Measurements from ENCODE around the gene ARIH2. TPM values are rescaled to one million over a fixed set of nuclear protein-coding genes. Genes with fewer than 3 reads are reported as not detected.

Gene ARIH2
- polyA plus RNA-seq, 4 donors: 42.7 to 70.1 (median 47.2) TPM

DNA sequence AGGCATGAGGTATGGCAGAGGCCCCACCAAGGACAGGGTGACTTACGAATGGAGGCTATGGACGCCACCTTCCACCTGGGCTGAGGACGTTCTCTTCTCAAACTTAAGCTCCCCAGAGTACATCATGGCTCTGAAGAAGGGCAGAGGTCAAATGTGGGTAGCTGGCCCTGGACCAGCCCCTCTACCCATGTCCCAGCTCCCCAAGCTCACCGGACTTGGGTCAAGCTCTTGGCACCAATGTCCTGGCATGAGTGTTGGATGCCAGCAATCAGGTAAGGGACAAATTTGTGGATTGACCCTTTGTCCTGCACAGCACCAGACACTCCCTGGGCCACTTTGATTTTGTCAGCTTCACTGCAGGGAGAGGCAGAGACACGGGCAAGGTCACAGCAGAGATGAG lies 105.8 kb downstream of the ARIH2 start:
- peaks cover 4 to 37% (median 9%) of the 10 kb centered on the region in 3 donors for H3K4me1 ChIP-seq (ENCODE audit: control insufficient read depth in 3 of 3, insufficient read depth in 2 of 3, low read depth in 1 of 3, low read length in 2 of 3)
- DNase-seq (no peak), FAIRE-seq (no peak)
- H3K9me3 ChIP-seq (ENCODE audit: control insufficient read depth in 2 of 2, insufficient read depth in 1 of 2, low read depth in 1 of 2, low read length in 1 of 2): no peaks in the 10 kb centered on the region
- no peaks in the 10 kb centered on the region for H3K27me3 ChIP-seq (ENCODE audit: control insufficient read depth in 3 of 3, insufficient read depth in 3 of 3, low read length in 3 of 3)
- no peak overlapping the region for H3K4me3 ChIP-seq (ENCODE audit: low read depth in 1 of 3, low read length in 3 of 3)
- H3K36me3 ChIP-seq (ENCODE audit: control insufficient read depth in 3 of 3, insufficient read depth in 2 of 3, low read depth in 1 of 3, low read length in 3 of 3): peaks cover 0 to 57% (median 11%) of the 10 kb centered on the region in 3 donors
- H3K27ac ChIP-seq (ENCODE audit: low read depth in 1 of 3, low read length in 2 of 3): no peak overlapping the region
- 58 to 73% (median 66%) methylated on average over 5 of the region's 5 CpGs for WGBS, 3 donors

DNA sequence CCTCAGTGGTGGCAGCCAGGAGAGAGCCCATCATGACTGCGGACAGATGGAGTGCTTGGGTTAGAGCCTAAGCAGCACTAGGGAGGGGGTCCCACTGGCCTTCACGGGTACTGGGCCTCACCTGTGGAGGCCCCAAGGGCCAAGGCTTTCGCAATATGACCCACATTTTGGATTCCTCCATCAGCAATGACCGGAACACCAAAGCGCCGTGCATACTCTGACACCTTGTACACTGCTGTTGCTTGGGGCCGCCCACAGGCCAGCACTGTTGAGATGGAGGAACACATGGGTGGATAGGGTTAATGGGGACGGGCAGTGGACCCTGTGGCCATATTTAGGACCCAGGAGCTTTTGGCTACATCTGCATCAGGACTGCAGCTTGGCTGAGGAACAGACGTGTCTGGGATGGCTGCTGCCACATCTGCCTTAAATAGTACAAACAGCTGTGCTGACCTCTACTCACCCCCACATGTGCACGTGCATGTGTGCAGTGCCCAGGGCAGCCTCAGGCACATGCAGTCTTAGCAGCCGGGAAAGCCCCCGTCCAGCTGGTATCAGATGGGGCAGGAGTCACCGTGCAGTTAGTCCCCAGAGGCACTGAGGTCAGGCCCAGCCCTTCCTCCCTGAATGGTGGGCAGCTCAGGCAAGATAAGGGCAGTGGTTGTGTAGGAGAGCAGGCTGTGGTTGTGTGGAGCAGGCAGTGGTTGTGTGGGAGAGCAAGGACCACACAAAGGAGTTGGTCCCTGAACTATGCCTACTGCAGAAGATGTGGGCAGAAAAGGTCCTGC lies 106.6 kb downstream of the ARIH2 start:
- Histone ChIP-seq H3K27ac (ENCODE audit: low read depth in 1 of 3, low read length in 2 of 3) (no peak overlapping the region), H3K4me3 (ENCODE audit: low read depth in 1 of 3, low read length in 3 of 3) (no peak overlapping the region), H3K27me3 (ENCODE audit: control insufficient read depth in 3 of 3, insufficient read depth in 3 of 3, low read length in 3 of 3) (no peaks in the 10 kb centered on the region), H3K9me3 (ENCODE audit: control insufficient read depth in 2 of 2, insufficient read depth in 1 of 2, low read depth in 1 of 2, low read length in 1 of 2) (no peaks in the 10 kb centered on the region), H3K36me3 (ENCODE audit: control insufficient read depth in 3 of 3, insufficient read depth in 2 of 3, low read depth in 1 of 3, low read length in 3 of 3) (peaks cover 0 to 61% (median 11%) of the 10 kb centered on the region in 3 donors), H3K4me1 (ENCODE audit: control insufficient read depth in 3 of 3, insufficient read depth in 2 of 3, low read depth in 1 of 3, low read length in 2 of 3) (peaks cover 4 to 29% (median 8%) of the 10 kb centered on the region in 3 donors)
- WGBS, 3 donors: 68 to 72% (median 69%) methylated on average over 13 of the region's 13 CpGs
- DNase-seq (no peak), FAIRE-seq (no peak)

DNA sequence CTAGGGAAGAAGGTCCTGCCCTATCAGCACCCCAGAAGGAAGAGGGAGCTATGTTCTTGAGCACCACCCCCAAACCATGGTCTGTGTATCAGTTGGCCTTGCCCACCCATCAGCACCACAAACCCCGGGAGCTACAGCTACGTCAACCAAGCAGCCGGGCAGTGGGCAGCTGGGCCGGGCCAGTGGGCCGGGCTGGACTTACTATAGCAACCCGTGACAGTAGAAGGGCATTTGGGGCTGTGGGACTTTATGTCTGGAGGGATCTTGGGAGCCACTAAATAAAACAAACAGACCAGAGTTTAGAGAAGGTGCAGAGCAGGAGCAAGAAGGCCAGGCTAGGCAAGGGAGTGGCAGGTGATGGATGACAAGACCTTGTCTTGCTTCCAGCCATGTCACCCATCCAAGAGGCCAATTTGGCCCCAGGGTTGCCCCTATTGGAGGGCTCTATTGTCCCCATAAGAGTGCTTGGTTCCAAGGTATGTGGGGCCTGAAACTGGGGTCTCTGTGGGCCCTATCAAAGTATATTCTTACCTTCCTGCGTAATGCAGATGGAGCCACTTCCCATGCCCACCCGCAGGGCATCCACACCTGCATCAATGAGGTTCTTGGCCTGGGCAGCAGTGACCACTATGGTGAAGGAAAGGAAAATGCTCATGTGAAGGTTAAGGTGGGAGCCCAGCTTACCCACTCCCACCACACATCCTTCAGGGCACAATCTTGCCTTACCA lies 107.3 kb downstream of the ARIH2 start:
- FAIRE-seq (no peak), DNase-seq (no peak)
- no peaks in the 10 kb centered on the region for H3K9me3 ChIP-seq (ENCODE audit: control insufficient read depth in 2 of 2, insufficient read depth in 1 of 2, low read depth in 1 of 2, low read length in 1 of 2)
- WGBS, 3 donors: 89 to 92% (median 91%) methylated on average over 8 of the region's 8 CpGs
- H3K4me1 ChIP-seq (ENCODE audit: control insufficient read depth in 3 of 3, insufficient read depth in 2 of 3, low read depth in 1 of 3, low read length in 2 of 3): peaks cover 4 to 24% (median 7%) of the 10 kb centered on the region in 3 donors
- H3K27ac ChIP-seq (ENCODE audit: low read depth in 1 of 3, low read length in 2 of 3): no peak overlapping the region
- H3K27me3 ChIP-seq (ENCODE audit: control insufficient read depth in 3 of 3, insufficient read depth in 3 of 3, low read length in 3 of 3): no peaks in the 10 kb centered on the region
- H3K36me3 ChIP-seq (ENCODE audit: control insufficient read depth in 3 of 3, insufficient read depth in 2 of 3, low read depth in 1 of 3, low read length in 3 of 3): peaks cover 0 to 69% (median 11%) of the 10 kb centered on the region in 3 donors
- H3K4me3 ChIP-seq (ENCODE audit: low read depth in 1 of 3, low read length in 3 of 3): no peak overlapping the region

DNA sequence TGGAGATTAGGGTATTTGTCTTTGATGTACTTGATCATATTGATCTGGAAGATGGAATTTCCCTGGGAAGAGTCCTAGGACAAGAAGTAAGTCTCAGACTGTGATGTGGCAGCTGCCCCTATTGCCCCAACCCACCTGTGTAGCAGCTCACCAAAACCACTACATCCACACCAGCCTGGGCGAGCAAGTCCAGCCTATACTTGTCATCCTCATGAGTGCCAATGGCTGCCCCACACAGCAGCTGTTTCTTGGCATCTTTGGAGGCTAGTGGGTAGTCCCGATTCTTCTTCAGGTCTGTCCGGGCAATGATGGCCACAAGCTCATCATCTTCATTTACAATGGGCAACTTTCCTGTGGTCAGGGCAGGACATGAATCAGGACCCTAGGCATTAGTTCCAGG lies 107.9 kb downstream of the ARIH2 start:
- 91 to 96% (median 95%) methylated on average over 3 of the region's 3 CpGs for WGBS, 3 donors
- FAIRE-seq: no peak

DNA sequence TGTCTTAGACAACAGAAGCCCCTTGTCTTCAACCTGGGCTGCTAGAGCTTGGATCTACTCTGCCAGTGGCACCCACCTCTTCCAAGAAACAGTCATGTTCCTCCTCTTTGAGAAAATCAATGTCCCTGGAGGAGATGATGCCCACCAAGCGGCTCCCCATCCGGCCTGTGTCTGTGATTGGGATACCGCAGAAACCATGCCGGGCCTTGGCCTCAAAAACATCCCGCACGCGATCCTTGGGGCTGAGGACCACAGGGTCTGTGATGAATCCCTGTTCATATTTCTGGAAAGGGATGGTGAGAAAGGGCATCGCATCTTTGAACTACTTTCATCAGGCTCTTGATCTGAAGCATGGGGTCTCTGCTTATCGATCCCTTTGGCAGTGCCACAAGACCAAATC lies 109.0 kb downstream of the ARIH2 start:
- Histone ChIP-seq H3K4me3 (ENCODE audit: low read depth in 1 of 3, low read length in 3 of 3) (no peak overlapping the region), H3K36me3 (ENCODE audit: control insufficient read depth in 3 of 3, insufficient read depth in 2 of 3, low read depth in 1 of 3, low read length in 3 of 3) (peaks cover 0 to 77% (median 23%) of the 10 kb centered on the region in 3 donors), H3K4me1 (ENCODE audit: control insufficient read depth in 3 of 3, insufficient read depth in 2 of 3, low read depth in 1 of 3, low read length in 2 of 3) (peaks cover 4 to 23% (median 7%) of the 10 kb centered on the region in 3 donors), H3K9me3 (ENCODE audit: control insufficient read depth in 2 of 2, insufficient read depth in 1 of 2, low read depth in 1 of 2, low read length in 1 of 2) (no peaks in the 10 kb centered on the region), H3K27ac (ENCODE audit: low read depth in 1 of 3, low read length in 2 of 3) (no peak overlapping the region), H3K27me3 (ENCODE audit: control insufficient read depth in 3 of 3, insufficient read depth in 3 of 3, low read length in 3 of 3) (no peaks in the 10 kb centered on the region)
- DNase-seq: no peak
- FAIRE-seq: no peak
- WGBS, 3 donors: 96 to 97% (median 97%) methylated on average over 9 of the region's 9 CpGs

More for the DNA sequence above, 107.9 kb downstream of the ARIH2 start:
- peaks cover 0 to 72% (median 14%) of the 10 kb centered on the region in 3 donors for H3K36me3 ChIP-seq (ENCODE audit: control insufficient read depth in 3 of 3, insufficient read depth in 2 of 3, low read depth in 1 of 3, low read length in 3 of 3)
- H3K27me3 ChIP-seq (ENCODE audit: control insufficient read depth in 3 of 3, insufficient read depth in 3 of 3, low read length in 3 of 3): no peaks in the 10 kb centered on the region
- H3K9me3 ChIP-seq (ENCODE audit: control insufficient read depth in 2 of 2, insufficient read depth in 1 of 2, low read depth in 1 of 2, low read length in 1 of 2): no peaks in the 10 kb centered on the region
- H3K4me1 ChIP-seq (ENCODE audit: control insufficient read depth in 3 of 3, insufficient read depth in 2 of 3, low read depth in 1 of 3, low read length in 2 of 3): peaks cover 4 to 24% (median 7%) of the 10 kb centered on the region in 3 donors
- H3K27ac ChIP-seq (ENCODE audit: low read depth in 1 of 3, low read length in 2 of 3): no peak overlapping the region
- no peak overlapping the region for H3K4me3 ChIP-seq (ENCODE audit: low read depth in 1 of 3, low read length in 3 of 3)
- no peak for DNase-seq

DNA sequence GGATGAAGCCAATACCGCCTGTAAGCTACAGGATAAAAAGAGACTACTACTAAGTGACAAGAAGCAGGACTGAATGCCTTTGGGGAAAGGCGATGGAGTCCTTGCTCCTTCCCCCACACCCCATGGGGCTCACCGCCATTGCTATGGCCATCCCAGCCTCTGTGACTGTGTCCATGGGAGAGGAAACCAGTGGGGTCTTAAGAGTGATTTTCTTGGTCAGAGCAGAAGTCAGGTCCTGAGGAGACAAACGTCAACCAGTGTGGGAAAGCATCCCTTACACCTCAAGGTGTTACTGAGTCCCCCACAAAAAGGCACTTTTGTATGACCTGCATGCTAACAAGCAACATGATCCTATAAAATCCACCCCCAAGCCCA lies 109.6 kb downstream of the ARIH2 start:
- Histone ChIP-seq H3K4me3 (ENCODE audit: low read depth in 1 of 3, low read length in 3 of 3) (peak overlapping the region in 1 of 3 donors; percentile 90), H3K27me3 (ENCODE audit: control insufficient read depth in 3 of 3, insufficient read depth in 3 of 3, low read length in 3 of 3) (no peaks in the 10 kb centered on the region), H3K4me1 (ENCODE audit: control insufficient read depth in 3 of 3, insufficient read depth in 2 of 3, low read depth in 1 of 3, low read length in 2 of 3) (peaks cover 4 to 16% (median 7%) of the 10 kb centered on the region in 3 donors), H3K27ac (ENCODE audit: low read depth in 1 of 3, low read length in 2 of 3) (peak overlapping the region in 1 of 3 donors; percentile 93), H3K9me3 (ENCODE audit: control insufficient read depth in 2 of 2, insufficient read depth in 1 of 2, low read depth in 1 of 2, low read length in 1 of 2) (no peaks in the 10 kb centered on the region), H3K36me3 (ENCODE audit: control insufficient read depth in 3 of 3, insufficient read depth in 2 of 3, low read depth in 1 of 3, low read length in 3 of 3) (peaks cover 0 to 75% (median 28%) of the 10 kb centered on the region in 3 donors)
- FAIRE-seq (no peak), DNase-seq (no peak)
- 47 to 72% (median 57%) methylated on average over 4 of the region's 4 CpGs for WGBS, 3 donors

DNA sequence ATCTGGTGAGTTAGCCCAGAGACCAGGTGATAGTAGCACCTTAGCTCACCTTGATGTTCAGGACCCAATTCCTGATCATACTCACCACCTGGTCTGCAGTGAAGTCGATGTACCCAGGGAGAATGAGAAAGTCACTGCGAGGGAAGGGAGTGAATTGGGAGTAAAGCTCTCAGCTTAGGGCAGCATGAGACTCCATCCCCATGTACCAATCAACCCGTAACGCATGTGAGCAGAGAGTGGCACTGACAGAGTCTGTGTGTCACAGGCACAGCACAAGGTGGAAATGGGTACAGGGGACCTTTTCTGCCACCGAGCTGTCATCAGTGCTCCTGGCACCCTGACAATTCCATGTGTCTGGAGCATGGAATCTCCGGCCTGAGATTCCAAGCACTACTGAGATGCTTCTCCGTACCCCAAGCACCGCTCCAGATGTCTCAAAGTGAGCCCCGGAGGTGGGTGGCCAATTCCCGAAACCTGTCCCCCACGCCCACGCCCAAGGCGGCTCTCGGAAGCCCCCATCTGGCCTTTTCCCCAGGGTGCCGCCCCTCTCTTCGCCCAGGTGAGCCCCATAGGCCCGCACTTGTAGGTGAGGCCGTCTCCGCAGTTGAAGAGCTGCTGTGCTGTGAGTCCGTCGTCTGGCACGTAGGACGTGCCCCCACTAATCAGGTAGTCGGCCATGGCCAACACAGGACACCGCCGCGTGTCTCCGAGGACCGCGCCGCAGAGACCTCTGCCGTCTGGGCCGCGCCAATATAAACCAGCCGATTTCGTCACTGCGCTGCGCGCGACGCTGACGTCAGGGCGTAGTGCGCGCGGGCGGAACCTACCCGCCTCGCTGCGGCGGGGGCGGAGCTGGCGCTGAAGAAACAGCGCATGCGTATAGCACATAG lies 110.3 kb downstream of the ARIH2 start, which contains the start of gene IMPDH2:
Gene IMPDH2, minus strand, starts transcription at position 726 of the 890 bp plus-strand sequence. Its CDS starts 48 bp downstream, at position 678.
- peak within 1 kb of the TSS; percentile 74 to 93 (median 86) for H3K27ac ChIP-seq (ENCODE audit: low read depth in 1 of 3, low read length in 2 of 3)
- H3K4me3 ChIP-seq (ENCODE audit: low read depth in 1 of 3, low read length in 3 of 3): peak within 1 kb of the TSS; percentile 41 to 90 (median 59)
- peak; percentile 92 to 98 for DNase-seq
- H3K27me3 ChIP-seq (ENCODE audit: control insufficient read depth in 3 of 3, insufficient read depth in 3 of 3, low read length in 3 of 3): no peaks in the 10 kb centered on the region
- WGBS, 3 donors: 0 to 1% (median 1%) methylated on average over 54 to 55 of the region's 55 CpGs
- FAIRE-seq: no peak
- peaks cover 4 to 15% (median 7%) of the 10 kb centered on the region in 3 donors for H3K4me1 ChIP-seq (ENCODE audit: control insufficient read depth in 3 of 3, insufficient read depth in 2 of 3, low read depth in 1 of 3, low read length in 2 of 3)
- no peaks in the 10 kb centered on the region for H3K9me3 ChIP-seq (ENCODE audit: control insufficient read depth in 2 of 2, insufficient read depth in 1 of 2, low read depth in 1 of 2, low read length in 1 of 2)
- H3K36me3 ChIP-seq (ENCODE audit: control insufficient read depth in 3 of 3, insufficient read depth in 2 of 3, low read depth in 1 of 3, low read length in 3 of 3): peaks cover 0 to 74% (median 30%) of the 10 kb centered on the region in 3 donors

DNA sequence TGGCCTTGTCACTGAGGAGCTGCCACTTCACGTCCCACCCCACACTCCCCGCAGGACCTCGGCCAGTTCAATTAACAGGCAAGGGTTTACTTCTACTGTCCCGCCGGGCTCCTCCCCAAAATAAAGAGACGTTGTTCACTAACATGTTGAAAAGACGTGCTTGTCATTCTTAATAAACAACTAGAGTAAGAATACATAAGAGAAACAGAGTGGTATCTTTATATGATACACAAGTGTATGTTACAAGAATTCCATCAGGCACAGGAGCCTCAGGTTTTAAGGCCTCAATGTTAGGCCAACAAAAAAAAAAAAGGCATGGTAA lies 110.9 kb downstream of the ARIH2 start:
- WGBS, 3 donors: 1 to 2% (median 2%) methylated on average over 7 of the region's 7 CpGs
- Histone ChIP-seq H3K27ac (ENCODE audit: low read depth in 1 of 3, low read length in 2 of 3) (peak overlapping the region; percentile 27 to 93 (median 86)), H3K9me3 (ENCODE audit: control insufficient read depth in 2 of 2, insufficient read depth in 1 of 2, low read depth in 1 of 2, low read length in 1 of 2) (no peaks in the 10 kb centered on the region), H3K4me3 (ENCODE audit: low read depth in 1 of 3, low read length in 3 of 3) (peak overlapping the region in 1 of 3 donors; percentile 90), H3K27me3 (ENCODE audit: control insufficient read depth in 3 of 3, insufficient read depth in 3 of 3, low read length in 3 of 3) (no peaks in the 10 kb centered on the region), H3K36me3 (ENCODE audit: control insufficient read depth in 3 of 3, insufficient read depth in 2 of 3, low read depth in 1 of 3, low read length in 3 of 3) (peaks cover 0 to 74% (median 28%) of the 10 kb centered on the region in 3 donors), H3K4me1 (ENCODE audit: control insufficient read depth in 3 of 3, insufficient read depth in 2 of 3, low read depth in 1 of 3, low read length in 2 of 3) (peaks cover 4 to 15% (median 7%) of the 10 kb centered on the region in 3 donors)
- DNase-seq (no peak), FAIRE-seq (no peak)
